Measurements from ENCODE around the gene BACE1. TPM values are rescaled to one million over a fixed set of nuclear protein-coding genes. Genes with fewer than 3 reads are reported as not detected.

Gene BACE1
- total and polyA plus RNA-seq, 2 experiments from 2014 or later: 15.0 to 40.5 TPM

DNA sequence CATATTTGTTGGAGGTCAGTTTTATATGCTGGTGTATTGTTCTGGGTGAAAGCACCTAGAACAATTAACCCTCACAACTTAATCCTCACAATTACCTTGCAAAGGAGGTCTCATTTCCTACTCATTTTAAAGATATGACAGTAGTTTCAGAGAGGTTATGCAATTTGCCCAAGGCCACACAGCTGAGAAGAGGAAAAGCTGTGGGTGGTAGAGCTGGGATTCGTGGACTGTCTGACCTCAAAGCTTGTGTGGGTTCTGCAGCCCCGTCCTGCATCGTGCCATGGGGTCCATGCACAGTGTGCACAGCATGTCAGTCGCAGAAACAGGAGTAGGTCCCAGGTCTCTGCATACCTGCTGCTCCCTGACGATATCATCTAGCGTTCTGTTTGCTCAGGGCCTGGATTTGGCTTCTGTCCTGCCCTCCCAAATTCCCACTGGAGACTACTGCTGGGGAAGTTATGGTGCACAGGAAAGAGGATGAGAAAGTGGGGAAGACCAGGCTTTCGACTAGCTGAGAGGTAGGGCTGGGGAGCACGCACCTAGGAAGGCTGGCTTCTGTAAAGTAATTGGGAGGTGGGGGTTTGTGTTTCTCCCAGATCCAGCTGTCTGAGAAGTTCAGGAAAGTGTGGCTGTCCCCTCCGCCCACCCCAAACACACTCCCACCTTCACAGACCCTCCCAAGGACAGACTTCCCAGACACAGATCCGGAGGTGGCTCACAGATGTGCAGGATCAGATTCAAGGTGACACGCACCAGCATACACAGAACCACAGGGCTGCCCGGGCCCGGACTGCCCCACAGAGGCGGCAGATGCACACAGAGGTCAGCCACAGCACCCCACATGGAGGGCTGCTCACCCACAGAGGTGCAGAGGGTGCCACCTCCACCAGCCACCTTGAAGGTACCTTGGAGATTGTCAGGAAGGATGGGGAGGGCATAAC lies 2.0 kb downstream of the BACE1 start:
- Histone ChIP-seq H3K79me2 (ENCODE audit: insufficient read depth) (peaks cover 41% of the 10 kb centered on the region), H3K27me3 (replicated peaks; ENCODE audit: insufficient read depth) (no peaks in the 10 kb centered on the region), H3K9me3 (ENCODE audit: low read depth) (no peaks in the 10 kb centered on the region), H3K4me3 (peak overlapping the region; percentile 95), H3K9ac (peak overlapping the region; percentile 81), H3F3A (ENCODE audit: insufficient read depth) (0 out of 2 replicates have a peak, but pooled peaks cover 5% of the 10 kb centered on the region), H3K9me2 (ENCODE audit: insufficient read depth) (no peaks in the 10 kb centered on the region), H4K20me1 (ENCODE audit: insufficient read depth) (no peaks in the 10 kb centered on the region), H3K36me3 (ENCODE audit: low read depth) (no peaks in the 10 kb centered on the region), H3K27ac (no peak overlapping the region), H2AFZ (peak overlapping the region; percentile 99; the same call in 1 of the 2 replicates), H3K4me2 (ENCODE audit: unreplicated experiment) (peak overlapping the region; percentile 91), H3K4me1 (ENCODE audit: insufficient read depth) (peaks cover 29% of the 10 kb centered on the region)
- TF ChIP-seq EZH2phosphoT487 (IDR thresholded peaks at IDR 0.05; ENCODE audit: insufficient read depth, low read depth): no peak
- TF ChIP-seq EZH2 (IDR thresholded peaks at IDR 0.05; ENCODE audit: insufficient read depth, poor library complexity, severe bottlenecking): no peak
- 68 to 72% methylated on average over 14 of the region's 14 CpGs for WGBS, 2 experiments (ENCODE audit: low coverage in 1 of 2, low lambda C conversion rate in 2 of 2, missing lambda C conversion rate in 2 of 2)
- in situ Hi-C loops (cut with MboI): no loop called here
- no peak for DNase-seq

DNA sequence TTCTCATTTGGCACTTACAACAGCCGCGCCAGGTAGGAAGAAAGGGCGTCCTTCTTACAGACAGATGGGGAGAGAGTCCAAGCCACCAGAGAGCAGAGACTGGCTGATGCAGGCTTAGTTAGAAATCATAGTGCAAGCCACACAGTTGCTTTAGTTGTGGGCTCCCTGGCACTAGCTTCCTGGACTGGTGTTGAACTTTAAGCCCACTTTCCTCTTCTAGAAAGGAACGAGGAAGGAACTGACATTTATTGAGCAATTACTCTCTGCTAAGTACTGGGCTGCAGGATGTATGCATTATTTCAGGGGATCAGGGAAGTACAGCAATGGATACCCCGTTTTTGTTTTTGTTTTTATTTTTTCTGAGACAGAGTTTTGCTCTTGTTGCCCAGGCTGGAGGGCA lies 3.0 kb downstream of the BACE1 start:
- Histone ChIP-seq H3F3A (ENCODE audit: insufficient read depth) (no peaks in the 10 kb centered on the region), H3K79me2 (ENCODE audit: insufficient read depth) (peaks cover 41% of the 10 kb centered on the region), H3K9me2 (ENCODE audit: insufficient read depth) (no peaks in the 10 kb centered on the region), H3K4me1 (ENCODE audit: insufficient read depth) (peaks cover 25% of the 10 kb centered on the region), H3K27me3 (replicated peaks; ENCODE audit: insufficient read depth) (no peaks in the 10 kb centered on the region), H3K4me3 (no peak overlapping the region), H2AFZ (no peak overlapping the region), H3K9ac (no peak overlapping the region), H3K9me3 (ENCODE audit: low read depth) (no peaks in the 10 kb centered on the region), H3K36me3 (ENCODE audit: low read depth) (no peaks in the 10 kb centered on the region), H3K27ac (no peak overlapping the region), H3K4me2 (ENCODE audit: unreplicated experiment) (no peak overlapping the region), H4K20me1 (ENCODE audit: insufficient read depth) (no peaks in the 10 kb centered on the region)
- 85 to 89% methylated on average over 5 of the region's 5 CpGs for WGBS, 2 experiments (ENCODE audit: low coverage in 1 of 2, low lambda C conversion rate in 2 of 2, missing lambda C conversion rate in 2 of 2)
- DNase-seq: no peak
- TF ChIP-seq EZH2 (IDR thresholded peaks at IDR 0.05; ENCODE audit: insufficient read depth, poor library complexity, severe bottlenecking): no peak
- no peak for TF ChIP-seq EZH2phosphoT487 (IDR thresholded peaks at IDR 0.05; ENCODE audit: insufficient read depth, low read depth)
- in situ Hi-C loops (cut with MboI): no loop called here

DNA sequence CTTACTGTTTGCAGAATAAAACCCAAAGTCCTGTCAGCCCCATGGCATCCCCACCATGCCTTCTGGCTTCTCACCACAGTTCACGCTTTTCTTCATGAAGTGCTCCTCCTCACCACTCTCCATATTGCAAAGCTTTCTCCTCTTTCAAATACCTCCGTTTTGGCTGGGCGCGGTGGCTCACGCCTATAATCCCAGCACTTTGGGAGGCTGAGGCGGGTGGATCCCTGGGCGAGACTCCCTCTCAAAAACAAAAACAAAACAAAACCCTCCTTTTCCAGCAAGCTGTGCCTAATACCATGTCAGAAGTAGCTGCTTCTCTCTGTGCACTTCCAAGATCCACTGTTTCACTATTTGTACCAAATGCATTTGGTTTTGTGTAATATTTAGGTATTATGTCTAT lies 6.7 kb downstream of the BACE1 start:
- H3K9me3 ChIP-seq (ENCODE audit: low read depth): no peaks in the 10 kb centered on the region
- H3K27me3 ChIP-seq (replicated peaks; ENCODE audit: insufficient read depth): no peaks in the 10 kb centered on the region
- WGBS, 2 experiments (ENCODE audit: low coverage in 1 of 2, low lambda C conversion rate in 2 of 2, missing lambda C conversion rate in 2 of 2): 97 to 99% methylated on average over 7 of the region's 7 CpGs
- H3K9ac ChIP-seq: no peak overlapping the region
- H3F3A ChIP-seq (ENCODE audit: insufficient read depth): no peaks in the 10 kb centered on the region
- no peak for DNase-seq
- in situ Hi-C loops (cut with MboI): no loop called here
- no peak overlapping the region for H2AFZ ChIP-seq
- peaks cover 26% of the 10 kb centered on the region for H3K79me2 ChIP-seq (ENCODE audit: insufficient read depth)
- no peak for TF ChIP-seq EZH2 (IDR thresholded peaks at IDR 0.05; ENCODE audit: insufficient read depth, poor library complexity, severe bottlenecking)
- TF ChIP-seq EZH2phosphoT487 (IDR thresholded peaks at IDR 0.05; ENCODE audit: insufficient read depth, low read depth): no peak
- H4K20me1 ChIP-seq (ENCODE audit: insufficient read depth): no peaks in the 10 kb centered on the region
- H3K4me1 ChIP-seq (ENCODE audit: insufficient read depth): peaks cover 9% of the 10 kb centered on the region
- no peak overlapping the region for H3K27ac ChIP-seq
- H3K4me3 ChIP-seq: no peak overlapping the region
- no peaks in the 10 kb centered on the region for H3K9me2 ChIP-seq (ENCODE audit: insufficient read depth)
- no peaks in the 10 kb centered on the region for H3K36me3 ChIP-seq (ENCODE audit: low read depth)
- H3K4me2 ChIP-seq (ENCODE audit: unreplicated experiment): no peak overlapping the region

DNA sequence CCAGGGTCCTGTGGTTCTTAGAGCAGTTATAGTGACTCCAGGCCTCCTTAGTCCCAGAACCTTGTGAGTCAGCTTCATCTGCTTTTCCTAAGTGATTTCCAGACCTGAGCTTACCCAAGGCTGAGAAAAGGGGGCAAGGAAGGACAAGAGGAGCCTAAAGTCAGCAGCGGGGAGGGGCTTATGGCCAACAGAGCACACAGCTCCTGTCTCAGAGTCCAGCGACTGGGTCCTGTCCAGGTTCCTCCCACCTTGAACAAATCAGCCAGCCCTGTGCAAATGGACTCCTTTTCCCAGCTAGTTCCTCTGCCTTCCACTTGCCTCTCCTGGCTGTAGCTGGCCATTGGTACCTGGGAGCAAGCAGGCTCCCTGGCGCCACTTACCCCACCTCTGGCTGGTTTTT lies 10.9 kb downstream of the BACE1 start:
- Histone ChIP-seq H3K4me3 (no peak overlapping the region), H3K27ac (no peak overlapping the region)
- WGBS, 2 experiments (ENCODE audit: low coverage in 1 of 2, low lambda C conversion rate in 2 of 2, missing lambda C conversion rate in 2 of 2): 97 to 100% methylated on average over 3 of the region's 3 CpGs

More for the DNA sequence above, 10.9 kb downstream of the BACE1 start:
- peaks cover 3% of the 10 kb centered on the region; the same call in 1 of the 2 replicates for H3K79me2 ChIP-seq (ENCODE audit: insufficient read depth)
- no peak overlapping the region for H3K9ac ChIP-seq
- no peaks in the 10 kb centered on the region for H3K36me3 ChIP-seq (ENCODE audit: low read depth)
- no peak overlapping the region for H3K4me2 ChIP-seq (ENCODE audit: unreplicated experiment)
- H4K20me1 ChIP-seq (ENCODE audit: insufficient read depth): no peaks in the 10 kb centered on the region
- TF ChIP-seq EZH2 (IDR thresholded peaks at IDR 0.05; ENCODE audit: insufficient read depth, poor library complexity, severe bottlenecking) (no peak), EZH2phosphoT487 (IDR thresholded peaks at IDR 0.05; ENCODE audit: insufficient read depth, low read depth) (no peak)
- no peaks in the 10 kb centered on the region for H3K9me3 ChIP-seq (ENCODE audit: low read depth)
- no peaks in the 10 kb centered on the region for H3K9me2 ChIP-seq (ENCODE audit: insufficient read depth)
- peaks cover 12% of the 10 kb centered on the region for H3K4me1 ChIP-seq (ENCODE audit: insufficient read depth)
- H3F3A ChIP-seq (ENCODE audit: insufficient read depth): no peaks in the 10 kb centered on the region
- in situ Hi-C loops (cut with MboI): no loop called here
- H2AFZ ChIP-seq: no peak overlapping the region
- H3K27me3 ChIP-seq (replicated peaks; ENCODE audit: insufficient read depth): no peaks in the 10 kb centered on the region
- DNase-seq: no peak
